AG09309 (cell line): ENCODE results near the gene PRDM13.

Experiments used
- DNase-seq: peaks from one replicate; pipeline ENCODE4 v3.0.0-alpha.2; 2010; ENCODE audit warnings: low read depth
- H3K4me3 ChIP-seq: 2 replicates; pipeline ENCODE4 v1.5.1; 2011; ENCODE audit warnings: mild to moderate bottlenecking, low read depth, low read length, moderate library complexity; ENCODE audit not compliant: control insufficient read depth
- CTCF ChIP-seq: IDR thresholded peaks from 2 replicates; pipeline ENCODE4 v1.5.1; 2011; ENCODE audit warnings: mild to moderate bottlenecking, low read depth, low read length, inconsistent platforms; ENCODE audit not compliant: insufficient read depth, control insufficient read depth; ENCODE audit errors: missing control alignments

Gene PRDM13

GRCh38 chr6:99575544-99576227 lies 30.9 kb upstream of the PRDM13 start:
- DNase-seq, result no peak
- no peak overlapping the region for H3K4me3 ChIP-seq
- TF ChIP-seq CTCF, result no peak

- no peak overlapping the region for H3K4me3 ChIP-seq
- no peak for DNase-seq
- no peak for TF ChIP-seq CTCF
Measured at GRCh38 chr6:99579781-99580180, 26.9 kb upstream of the PRDM13 start.

GRCh38 chr6:99587792-99588191 lies 18.8 kb upstream of the PRDM13 start:
- TF ChIP-seq CTCF, result no peak
- no peak overlapping the region for H3K4me3 ChIP-seq
- DNase-seq, result no peak

DNA sequence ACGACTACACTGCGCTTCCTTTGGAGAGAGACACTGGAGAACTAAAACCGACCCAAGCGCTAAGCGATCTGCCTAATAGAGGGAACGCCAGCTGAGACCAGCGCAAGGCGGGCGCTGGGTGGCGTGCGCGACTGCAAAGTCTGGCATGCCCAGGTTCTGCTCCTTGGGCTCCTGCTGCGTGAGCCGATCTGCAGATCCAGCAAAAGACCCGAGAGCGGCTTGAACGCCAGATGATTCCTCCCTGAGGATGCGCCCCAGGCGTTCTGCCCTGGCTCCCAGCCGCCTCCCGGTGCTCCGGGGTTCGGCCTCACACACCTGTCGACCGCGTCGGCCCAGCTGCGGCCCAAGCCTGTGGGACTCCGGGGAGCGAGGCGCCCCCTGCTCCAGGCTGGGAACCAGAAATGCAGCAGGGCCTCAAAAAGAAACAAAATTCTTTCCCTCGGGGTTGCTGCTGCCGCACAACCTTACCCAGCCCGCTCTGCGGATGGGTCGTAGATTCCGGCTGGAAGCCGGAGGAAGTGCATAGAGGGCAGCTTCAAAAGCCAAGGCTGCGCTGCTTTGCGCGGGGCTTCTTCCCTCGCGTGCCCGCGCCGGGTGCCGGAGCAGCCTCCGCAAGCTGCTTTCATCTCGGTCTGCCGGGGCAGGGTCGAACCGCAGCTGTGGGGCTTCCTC lies 17.9 kb upstream of the PRDM13 start:
- peak overlapping the region; percentile 44 for H3K4me3 ChIP-seq

DNA sequence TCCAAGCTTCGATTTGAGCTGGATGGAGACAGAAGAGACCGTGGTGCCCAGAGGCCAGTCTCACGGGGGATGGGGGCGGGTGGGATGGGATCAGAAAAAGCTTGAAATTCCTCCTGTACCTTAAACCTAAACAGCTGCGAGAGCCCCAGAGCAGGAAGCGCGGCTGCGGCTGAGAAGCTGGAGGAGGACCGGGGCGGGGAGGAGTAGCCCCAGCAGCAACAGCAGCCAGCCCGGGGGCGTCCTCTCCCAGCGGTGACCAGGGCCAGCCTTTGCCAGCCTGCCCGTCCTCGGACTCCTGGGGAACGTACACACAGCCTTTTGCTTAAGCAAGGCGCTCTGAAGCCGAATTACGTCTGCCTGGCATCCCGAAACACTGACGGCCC lies 17.4 kb upstream of the PRDM13 start:
- H3K4me3 ChIP-seq, result peak overlapping the region; percentile 44
- DNase-seq, result no peak
- TF ChIP-seq CTCF, result no peak

More for the DNA sequence above, 17.9 kb upstream of the PRDM13 start:
- DNase-seq, result no peak
- TF ChIP-seq CTCF, result peak; percentile 63

DNA sequence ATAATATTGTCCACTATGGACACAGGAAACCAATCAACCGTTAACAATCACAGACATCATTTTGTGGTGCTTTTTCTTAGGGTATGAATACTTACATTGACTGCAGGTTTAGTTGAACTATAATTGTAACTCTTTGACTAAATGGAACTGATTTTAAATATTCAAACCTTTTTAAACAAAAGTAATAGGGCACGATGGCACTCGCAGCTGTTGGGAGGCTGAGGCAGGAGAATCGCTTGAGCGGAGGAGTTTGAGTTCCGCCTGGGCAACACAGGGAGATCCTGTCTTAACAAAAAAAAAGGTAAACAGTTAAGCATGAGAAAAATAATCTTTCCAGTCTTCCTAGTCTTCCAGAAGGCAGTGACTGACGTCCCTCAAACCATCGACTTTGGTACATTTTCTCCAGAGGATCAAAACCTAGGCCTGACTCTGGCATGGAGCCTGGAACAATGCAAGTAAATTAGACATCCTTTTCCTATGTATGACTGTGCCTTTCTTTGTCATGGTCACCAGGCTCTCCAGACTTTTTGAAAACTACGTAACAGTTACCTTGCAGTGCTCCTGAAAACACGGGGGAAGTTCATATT lies 16.6 kb upstream of the PRDM13 start:
- DNase-seq, result no peak
- no peak overlapping the region for H3K4me3 ChIP-seq
- TF ChIP-seq CTCF, result no peak
